HepG2 (cell line): ENCODE data around the gene JPH2. TPM values are rescaled to one million over a fixed set of nuclear protein-coding genes. Genes with fewer than 3 reads are reported as not detected.

Experiments used
- ATAC-seq: fragments of 200-7000 bp; cut with Tn5 transposase; 3 replicates; pipeline ENCODE4 v1.9.1; 2020; ENCODE audit warnings: mild to moderate bottlenecking, moderate library complexity
- BruUV-seq: library from RNA; stranded (reverse); fragments of 400-500 nt; replicated peaks from 2 replicates; lab custom pipeline; 2021; lab: Mats Ljungman, UMichigan
- CTCF ChIA-PET: fragments of 300-600 bp; formaldehyde crosslinking; extraction: SDS; loops from one replicate; lab custom pipeline; 2021; ENCODE audit warnings: low total read pairs, inconsistent platforms, low intra/inter-chr PET ratio; lab: Yijun Ruan, JAX
- POLR2A ChIA-PET: fragments of 350-600 bp; sonication (Branson Sonifier 250); formaldehyde crosslinking; loops from one replicate; lab custom pipeline; 2020; ENCODE audit warnings: antibody characterized with exemption, inconsistent platforms; lab: Yijun Ruan, JAX
- DNase-seq: peaks from one replicate; pipeline ENCODE4 v3.0.0-alpha.2; 2015; ENCODE audit warnings: low spot score
- FAIRE-seq: peaks from 3 replicates; lab custom pipeline; 2011; peaks lifted over from hg19 to GRCh38; lab: Jason Lieb, UNC
- H2AFZ ChIP-seq: one replicate; pipeline ENCODE4 v1.6.1; 2011; ENCODE audit warnings: low read length, inconsistent platforms
- H3K27ac ChIP-seq: fragments of 300-600 bp; 3 replicates; pipeline ENCODE4 v1.8.0; 2011; ENCODE audit warnings: mixed run types, mild to moderate bottlenecking, mixed read lengths, low read length, inconsistent platforms; ENCODE audit not compliant: insufficient read depth; ENCODE audit errors: extremely low read length
- H3K27me3 ChIP-seq, 2 experiments: fragments of 200-600 bp in 1 of 2; 2 replicates in 1 of 2; 3 replicates in 1 of 2; pipeline versions ENCODE4 v1.6.0 to v1.8.0; 2011; ENCODE audit warnings: low read length in 2 of 2, mild to moderate bottlenecking in 2 of 2, moderate library complexity in 2 of 2, inconsistent platforms in 1 of 2; ENCODE audit not compliant: insufficient read depth in 2 of 2, control insufficient read depth in 1 of 2
- H3K36me3 ChIP-seq, 2 experiments: fragments of 200-600 bp in 1 of 2; replicated peaks in 1 of 2; 2 replicates in 1 of 2; 3 replicates in 1 of 2; pipeline versions ENCODE4 v1.5.1 to v1.8.0; 2011; ENCODE audit warnings: low read length in 2 of 2, inconsistent platforms in 1 of 2; ENCODE audit not compliant: insufficient read depth in 2 of 2, control insufficient read depth in 1 of 2
- H3K4me1 ChIP-seq: 2 replicates; pipeline ENCODE4 v1.5.1; 2012; ENCODE audit warnings: low read length, inconsistent platforms; ENCODE audit not compliant: insufficient read depth
- H3K4me2 ChIP-seq: 2 replicates; pipeline ENCODE4 v1.6.0; 2011; ENCODE audit warnings: low read depth, low read length, inconsistent platforms
- H3K4me3 ChIP-seq, 3 experiments: fragments of 200-600 bp in 1 of 3; sonication (generic), shearing (Covaris generic) in 1 of 3; replicated peaks in 1 of 3; 2 replicates each; pipeline ENCODE4 v1.5.1; 2011 to 2016; ENCODE audit warnings: low read length in 3 of 3, inconsistent platforms in 2 of 3, low read depth in 2 of 3, mild to moderate bottlenecking in 2 of 3, control low read depth in 1 of 3, mixed read lengths in 1 of 3; ENCODE audit not compliant: insufficient read depth in 1 of 3
- H3K79me2 ChIP-seq: one replicate; pipeline ENCODE4 v1.6.1; 2011; ENCODE audit warnings: low read length, inconsistent platforms; ENCODE audit not compliant: insufficient read depth
- H3K9ac ChIP-seq: 2 replicates; pipeline ENCODE4 v1.6.0; 2011; ENCODE audit warnings: mild to moderate bottlenecking, low read depth, low read length, inconsistent platforms; ENCODE audit not compliant: insufficient read depth
- H3K9me3 ChIP-seq: 2 replicates; pipeline ENCODE4 v1.5.1; 2012; ENCODE audit warnings: mild to moderate bottlenecking, low read length
- H4K20me1 ChIP-seq: 2 replicates; pipeline ENCODE4 v1.6.0; 2011; ENCODE audit warnings: inconsistent platforms, mild to moderate bottlenecking, low read length, moderate library complexity; ENCODE audit not compliant: insufficient read depth
- ATRX ChIP-seq: sonication (generic); formaldehyde crosslinking; IDR thresholded peaks from 2 replicates; pipeline ENCODE4 v1.4.0; 2020; ENCODE audit warnings: missing genetic modification reagents, borderline replicate concordance
- NR2C2 ChIP-seq: sonication (generic); formaldehyde crosslinking; IDR thresholded peaks from 2 replicates; pipeline ENCODE4 v1.4.0; 2020; ENCODE audit warnings: missing genetic modification reagents, mild to moderate bottlenecking, moderate library complexity, borderline replicate concordance
- NR2F6 ChIP-seq, 2 experiments: IDR thresholded peaks; 2 replicates each; pipeline ENCODE4 v1.6.1; 2016; ENCODE audit warnings: antibody characterized with exemption in 1 of 2, mild to moderate bottlenecking in 1 of 2
- PAX8 ChIP-seq: sonication (generic); formaldehyde crosslinking; IDR thresholded peaks from 2 replicates; pipeline ENCODE4 v1.8.0; 2022; ENCODE audit warnings: mild to moderate bottlenecking, missing genetic modification reagents, borderline replicate concordance
- SETDB1 ChIP-seq: sonication (generic); formaldehyde crosslinking; IDR thresholded peaks from 2 replicates; pipeline ENCODE4 v1.5.1; 2020; ENCODE audit warnings: missing genetic modification reagents, mild to moderate bottlenecking, borderline replicate concordance
- TCF7 ChIP-seq: sonication (generic); IDR thresholded peaks from 2 replicates; pipeline ENCODE4 v1.6.1; 2016; ENCODE audit warnings: antibody characterized with exemption, low read depth
- ZFP41 ChIP-seq: sonication (generic); formaldehyde crosslinking; IDR thresholded peaks from 2 replicates; pipeline ENCODE4 v1.4.0; 2020; ENCODE audit warnings: mild to moderate bottlenecking, missing genetic modification reagents, borderline replicate concordance
- ZNF251 ChIP-seq: sonication (generic); formaldehyde crosslinking; IDR thresholded peaks from 2 replicates; pipeline ENCODE4 v1.9.0; 2021; ENCODE audit warnings: mild to moderate bottlenecking, missing genetic modification reagents
- ZNF564 ChIP-seq: sonication (generic); formaldehyde crosslinking; IDR thresholded peaks from 2 replicates; pipeline ENCODE4 v1.8.1; 2023; ENCODE audit warnings: mild to moderate bottlenecking, missing genetic modification reagents
- ZNF761 ChIP-seq: sonication (generic); formaldehyde crosslinking; conservative IDR thresholded peaks from 2 replicates; pipeline ENCODE4 v1.4.0; 2020; ENCODE audit warnings: mild to moderate bottlenecking, missing genetic modification reagents
- ZNF768 ChIP-seq: sonication (generic); formaldehyde crosslinking; IDR thresholded peaks from 2 replicates; pipeline ENCODE4 v1.4.0; 2020; ENCODE audit warnings: missing genetic modification reagents
- ZNF792 ChIP-seq: IDR thresholded peaks from 2 replicates; pipeline ENCODE4 v1.6.1; 2016
- WGBS: methylation state at CpG from one replicate; pipeline ENCODE4 v1.1.6; 2017; ENCODE audit warnings: low lambda C conversion rate; 5-methylcytosine and 5-hydroxymethylcytosine counted together
- in situ Hi-C: cut with HindIII; loops from 2 replicates; pipeline ENCODE4 v1.10.0; 2017; ENCODE audit warnings: low pct_unique_long_range_greater_than_20kb; ENCODE audit not compliant: extremely low pct_ligation_motif_present
- intact Hi-C: fragments of 100-400 bp; cut with micrococcal nuclease; formaldehyde crosslinking; loops from one replicate; pipeline ENCODE4 v1.10.0; 2022; ENCODE audit not compliant: unreplicated experiment
- polyA plus RNA-seq, 8 experiments: library from polyadenylated mRNA; depleted of rRNA in 3 of 8; stranded (reverse) in 7 of 8; unstranded in 1 of 8; fragments of >200 nt; fragmentation: Illumina TruSeq in 4 of 8; extraction: Trizol in 4 of 8; gene quantifications; 2 replicates each; pipeline versions ENCODE4 v1.2.1 to v1.2.3, GENCODE V29; 2011 to 2016; ENCODE audit warnings: low read depth in 4 of 8, missing spikeins in 1 of 8, mixed read lengths in 1 of 8; ENCODE audit not compliant: insufficient read depth in 1 of 8
- total RNA-seq, 5 experiments: library from RNA; depleted of rRNA; stranded (reverse); fragments of >200 nt; fragmentation: Illumina TruSeq; extraction: Trizol; gene quantifications; 2 replicates each; pipeline ENCODE4 v1.2.3, GENCODE V29; 2016; ENCODE audit warnings: low read depth in 1 of 5
- TF ChIP-seq, protein P1 (sequence below): sonication (generic); formaldehyde crosslinking; IDR thresholded peaks from 2 replicates; pipeline ENCODE4 v1.9.0; 2021; ENCODE audit warnings: missing genetic modification reagents, borderline replicate concordance
- TF ChIP-seq, protein P2 (sequence below): sonication (generic); formaldehyde crosslinking; conservative IDR thresholded peaks from 2 replicates; pipeline ENCODE4 v1.8.0; 2022; ENCODE audit warnings: missing genetic modification reagents
- TF ChIP-seq, protein P3 (sequence below): sonication (generic); formaldehyde crosslinking; IDR thresholded peaks from 2 replicates; pipeline ENCODE4 v1.8.0; 2022; ENCODE audit warnings: missing genetic modification reagents, low read depth, mild to moderate bottlenecking, borderline replicate concordance

Gene JPH2
- total and polyA plus RNA-seq, 2 of the 13 experiments (the other 11 are each of a cell fraction or from before 2014, with no cell fraction given) = 0.42 TPM; not detected in 1

DNA sequence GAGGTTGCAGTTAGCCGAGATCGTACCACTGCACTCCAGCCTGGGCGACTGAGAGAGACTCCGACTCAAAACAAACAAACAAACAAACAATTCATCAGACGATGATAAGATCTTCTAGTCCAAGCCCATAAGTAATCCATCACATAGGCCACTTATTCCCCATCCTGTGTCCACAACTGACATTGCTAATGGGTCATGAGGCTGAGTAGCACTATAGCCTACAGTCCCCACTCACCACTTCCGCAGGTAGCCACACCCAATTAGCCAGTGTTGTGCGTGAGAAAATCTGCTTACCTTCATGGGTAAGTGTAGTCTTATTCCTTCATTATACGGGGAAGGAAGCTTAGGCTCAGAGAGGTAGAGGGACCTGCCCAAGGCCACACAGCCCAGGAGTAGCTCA is 13.1 kb downstream of the JPH2 start:
- no peak overlapping the region for H3K4me2 ChIP-seq
- POLR2A ChIA-PET = no interaction called here
- no peak for DNase-seq

DNA sequence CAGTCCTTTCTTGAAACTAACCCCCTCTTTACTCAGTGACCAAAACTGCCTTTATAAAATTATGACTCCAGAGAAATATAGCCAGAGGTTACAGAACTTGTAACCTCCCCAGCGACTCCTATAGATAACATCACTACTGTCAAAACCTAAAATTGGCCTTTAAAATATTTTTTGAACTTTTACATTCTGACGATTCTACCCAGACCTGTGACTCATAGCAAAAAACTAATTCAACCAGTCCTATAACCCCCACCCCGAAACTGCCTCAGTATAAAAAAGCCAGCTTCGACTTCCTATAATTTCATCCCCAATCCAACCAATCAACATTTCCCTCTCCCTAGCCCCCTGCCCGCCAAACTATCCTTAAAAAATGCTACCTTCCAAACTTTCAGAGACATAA is 13.9 kb downstream of the JPH2 start:
- H3K4me2 ChIP-seq = no peak overlapping the region
- TF ChIP-seq ZNF761 (CRISPR knock-in tag) (no peak), ZNF251 (CRISPR knock-in tag) (no peak), PAX8 (CRISPR knock-in tag) (no peak), ZNF792 (CRISPR knock-in tag) (no peak), ZFP41 (CRISPR knock-in tag) (no peak), NR2C2 (CRISPR knock-in tag) (no peak), SETDB1 (no peak), NR2F6 (IDR thresholded peaks at IDR 0.05) (no peak), NR2F6 (CRISPR knock-in tag; IDR thresholded peaks at IDR 0.05) (no peak), ATRX (CRISPR knock-in tag) (no peak), TCF7 (no peak)
- TF ChIP-seq, protein P1, sequence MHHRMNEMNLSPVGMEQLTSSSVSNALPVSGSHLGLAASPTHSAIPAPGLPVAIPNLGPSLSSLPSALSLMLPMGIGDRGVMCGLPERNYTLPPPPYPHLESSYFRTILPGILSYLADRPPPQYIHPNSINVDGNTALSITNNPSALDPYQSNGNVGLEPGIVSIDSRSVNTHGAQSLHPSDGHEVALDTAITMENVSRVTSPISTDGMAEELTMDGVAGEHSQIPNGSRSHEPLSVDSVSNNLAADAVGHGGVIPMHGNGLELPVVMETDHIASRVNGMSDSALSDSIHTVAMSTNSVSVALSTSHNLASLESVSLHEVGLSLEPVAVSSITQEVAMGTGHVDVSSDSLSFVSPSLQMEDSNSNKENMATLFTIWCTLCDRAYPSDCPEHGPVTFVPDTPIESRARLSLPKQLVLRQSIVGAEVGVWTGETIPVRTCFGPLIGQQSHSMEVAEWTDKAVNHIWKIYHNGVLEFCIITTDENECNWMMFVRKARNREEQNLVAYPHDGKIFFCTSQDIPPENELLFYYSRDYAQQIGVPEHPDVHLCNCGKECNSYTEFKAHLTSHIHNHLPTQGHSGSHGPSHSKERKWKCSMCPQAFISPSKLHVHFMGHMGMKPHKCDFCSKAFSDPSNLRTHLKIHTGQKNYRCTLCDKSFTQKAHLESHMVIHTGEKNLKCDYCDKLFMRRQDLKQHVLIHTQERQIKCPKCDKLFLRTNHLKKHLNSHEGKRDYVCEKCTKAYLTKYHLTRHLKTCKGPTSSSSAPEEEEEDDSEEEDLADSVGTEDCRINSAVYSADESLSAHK (CRISPR knock-in tag) = no peak
- TF ChIP-seq, protein P2, sequence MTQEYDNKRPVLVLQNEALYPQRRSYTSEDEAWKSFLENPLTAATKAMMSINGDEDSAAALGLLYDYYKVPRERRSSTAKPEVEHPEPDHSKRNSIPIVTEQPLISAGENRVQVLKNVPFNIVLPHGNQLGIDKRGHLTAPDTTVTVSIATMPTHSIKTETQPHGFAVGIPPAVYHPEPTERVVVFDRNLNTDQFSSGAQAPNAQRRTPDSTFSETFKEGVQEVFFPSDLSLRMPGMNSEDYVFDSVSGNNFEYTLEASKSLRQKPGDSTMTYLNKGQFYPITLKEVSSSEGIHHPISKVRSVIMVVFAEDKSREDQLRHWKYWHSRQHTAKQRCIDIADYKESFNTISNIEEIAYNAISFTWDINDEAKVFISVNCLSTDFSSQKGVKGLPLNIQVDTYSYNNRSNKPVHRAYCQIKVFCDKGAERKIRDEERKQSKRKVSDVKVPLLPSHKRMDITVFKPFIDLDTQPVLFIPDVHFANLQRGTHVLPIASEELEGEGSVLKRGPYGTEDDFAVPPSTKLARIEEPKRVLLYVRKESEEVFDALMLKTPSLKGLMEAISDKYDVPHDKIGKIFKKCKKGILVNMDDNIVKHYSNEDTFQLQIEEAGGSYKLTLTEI (CRISPR knock-in tag) = no peak

More for the DNA sequence above, 13.1 kb downstream of the JPH2 start:
- in situ Hi-C loops (no loop called here), intact Hi-C loops (no loop called here)
- Histone ChIP-seq H3K4me1 (no peaks in the 10 kb centered on the region), H3K27me3 (peaks cover 10 to 71% of the 10 kb centered on the region in 2 experiments; a peak in 4 of 5 replicates), H2AFZ (no peak overlapping the region), H3K79me2 (no peaks in the 10 kb centered on the region), H3K4me3 (no peak overlapping the region), H4K20me1 (no peaks in the 10 kb centered on the region), H3K27ac (no peak overlapping the region), H3K9me3 (no peaks in the 10 kb centered on the region), H3K9ac (no peak overlapping the region), H3K36me3 (no peaks in the 10 kb centered on the region)
- BruUV-seq = no TSS peak
- TF ChIP-seq ZNF768 (CRISPR knock-in tag) = peak; percentile 46; the same call in 1 of the 2 replicates
- no peak for TF ChIP-seq ZNF564 (CRISPR knock-in tag)
- TF ChIP-seq, protein P3, sequence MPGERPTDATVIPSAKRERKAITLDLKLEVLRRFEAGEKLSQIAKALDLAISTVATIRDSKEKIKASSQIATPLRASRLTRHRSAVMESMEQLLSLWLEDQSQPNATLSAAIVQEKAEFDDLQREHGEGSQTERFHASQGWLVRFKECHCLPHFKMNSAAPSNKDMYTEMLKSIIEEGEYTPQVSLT = no peak
- WGBS = 42% methylated on average over 8 of the region's 8 CpGs
- FAIRE-seq (no peak), ATAC-seq (no peak)
- CTCF ChIA-PET = no interaction called here

More for the DNA sequence above, 13.9 kb downstream of the JPH2 start:
- Histone ChIP-seq H3K4me3 (no peak overlapping the region), H2AFZ (no peak overlapping the region), H3K27me3 (peaks cover 10 to 73% of the 10 kb centered on the region in 2 experiments; a peak in 4 of 5 replicates), H3K9me3 (no peaks in the 10 kb centered on the region), H3K4me1 (no peaks in the 10 kb centered on the region), H4K20me1 (no peaks in the 10 kb centered on the region), H3K36me3 (no peaks in the 10 kb centered on the region), H3K79me2 (no peaks in the 10 kb centered on the region), H3K27ac (no peak overlapping the region), H3K9ac (no peak overlapping the region)
- intact Hi-C loops = no loop called here
- WGBS = 2% methylated on average over 5 of the region's 5 CpGs
- no peak for DNase-seq
- no peak for FAIRE-seq
- ChIA-PET CTCF (no interaction called here), POLR2A (no interaction called here)
- ATAC-seq = no peak
- BruUV-seq = no TSS peak
- in situ Hi-C loops = no loop called here
